SK-N-SH treated with all-trans-retinoic acid at 6 μM for 48 hours (cell line): Measurements from ENCODE around the gene CLHC1.

ENCODE experiments used
- CREB5 ChIP-seq: fragments of 250-450 bp; sonication (Bioruptor Pico); IDR thresholded peaks from 2 replicates; pipeline ENCODE4 v1.5.1; 2020; ENCODE audit warnings: low read depth, mild to moderate bottlenecking, moderate library complexity
- GLIS3 ChIP-seq: fragments of 250-450 bp; sonication (Bioruptor Pico); IDR thresholded peaks from 2 replicates; pipeline ENCODE4 v1.5.0; 2020; ENCODE audit warnings: mild to moderate bottlenecking, moderate library complexity
- TCF4 ChIP-seq: fragments of 250-450 bp; sonication (Bioruptor Pico); IDR thresholded peaks from 2 replicates; pipeline ENCODE4 v1.8.0; 2021; ENCODE audit warnings: mild to moderate bottlenecking, moderate library complexity, borderline replicate concordance
- TOX ChIP-seq: fragments of 250-450 bp; sonication (Bioruptor Pico); IDR thresholded peaks from 2 replicates; pipeline ENCODE4 v1.8.0; 2021; ENCODE audit warnings: mild to moderate bottlenecking, moderate library complexity, borderline replicate concordance
- ZFP3 ChIP-seq: fragments of 250-450 bp; sonication (Bioruptor Pico); IDR thresholded peaks from 2 replicates; pipeline ENCODE4 v1.5.0; 2020; ENCODE audit warnings: mild to moderate bottlenecking, moderate library complexity
- ZFP30 ChIP-seq: fragments of 450-650 bp; formaldehyde crosslinking; IDR thresholded peaks from 2 replicates; pipeline ENCODE4 v1.5.0; 2022; ENCODE audit warnings: mild to moderate bottlenecking, moderate library complexity
- ZNF565 ChIP-seq: fragments of 450-650 bp; formaldehyde crosslinking; conservative IDR thresholded peaks from 2 replicates; pipeline ENCODE4 v1.5.0; 2020; ENCODE audit warnings: low read depth, mild to moderate bottlenecking, moderate library complexity
- TF ChIP-seq, protein P1 (sequence below): fragments of 250-450 bp; sonication (Bioruptor Pico); IDR thresholded peaks from 2 replicates; pipeline ENCODE4 v1.5.1; 2021; ENCODE audit warnings: mild to moderate bottlenecking, moderate library complexity
- TF ChIP-seq, protein P2 (sequence below): fragments of 250-450 bp; sonication (Bioruptor Pico); IDR thresholded peaks from 2 replicates; pipeline ENCODE4 v1.8.0; 2020; ENCODE audit warnings: mild to moderate bottlenecking, moderate library complexity, borderline replicate concordance
- TF ChIP-seq, protein P3 (sequence below): fragments of 250-450 bp; sonication (Bioruptor Pico); IDR thresholded peaks from 2 replicates; pipeline ENCODE4 v1.8.0; 2021; ENCODE audit warnings: low read depth, mild to moderate bottlenecking, moderate library complexity, borderline replicate concordance

GRCh38 chr2:55242617-55243016 lies 10.5 kb upstream of the CLHC1 start:
- TF ChIP-seq ZFP3 (CRISPR knock-in tag) (no peak), CREB5 (CRISPR knock-in tag) (no peak), GLIS3 (CRISPR knock-in tag) (no peak), TCF4 (CRISPR knock-in tag) (no peak), ZNF565 (CRISPR knock-in tag) (no peak), ZFP30 (CRISPR knock-in tag) (no peak), TOX (CRISPR knock-in tag) (no peak)
- TF ChIP-seq, protein P1, sequence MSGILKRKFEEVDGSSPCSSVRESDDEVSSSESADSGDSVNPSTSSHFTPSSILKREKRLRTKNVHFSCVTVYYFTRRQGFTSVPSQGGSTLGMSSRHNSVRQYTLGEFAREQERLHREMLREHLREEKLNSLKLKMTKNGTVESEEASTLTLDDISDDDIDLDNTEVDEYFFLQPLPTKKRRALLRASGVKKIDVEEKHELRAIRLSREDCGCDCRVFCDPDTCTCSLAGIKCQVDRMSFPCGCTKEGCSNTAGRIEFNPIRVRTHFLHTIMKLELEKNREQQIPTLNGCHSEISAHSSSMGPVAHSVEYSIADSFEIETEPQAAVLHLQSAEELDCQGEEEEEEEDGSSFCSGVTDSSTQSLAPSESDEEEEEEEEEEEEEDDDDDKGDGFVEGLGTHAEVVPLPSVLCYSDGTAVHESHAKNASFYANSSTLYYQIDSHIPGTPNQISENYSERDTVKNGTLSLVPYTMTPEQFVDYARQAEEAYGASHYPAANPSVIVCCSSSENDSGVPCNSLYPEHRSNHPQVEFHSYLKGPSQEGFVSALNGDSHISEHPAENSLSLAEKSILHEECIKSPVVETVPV (CRISPR knock-in tag): no peak
- TF ChIP-seq, protein P2, sequence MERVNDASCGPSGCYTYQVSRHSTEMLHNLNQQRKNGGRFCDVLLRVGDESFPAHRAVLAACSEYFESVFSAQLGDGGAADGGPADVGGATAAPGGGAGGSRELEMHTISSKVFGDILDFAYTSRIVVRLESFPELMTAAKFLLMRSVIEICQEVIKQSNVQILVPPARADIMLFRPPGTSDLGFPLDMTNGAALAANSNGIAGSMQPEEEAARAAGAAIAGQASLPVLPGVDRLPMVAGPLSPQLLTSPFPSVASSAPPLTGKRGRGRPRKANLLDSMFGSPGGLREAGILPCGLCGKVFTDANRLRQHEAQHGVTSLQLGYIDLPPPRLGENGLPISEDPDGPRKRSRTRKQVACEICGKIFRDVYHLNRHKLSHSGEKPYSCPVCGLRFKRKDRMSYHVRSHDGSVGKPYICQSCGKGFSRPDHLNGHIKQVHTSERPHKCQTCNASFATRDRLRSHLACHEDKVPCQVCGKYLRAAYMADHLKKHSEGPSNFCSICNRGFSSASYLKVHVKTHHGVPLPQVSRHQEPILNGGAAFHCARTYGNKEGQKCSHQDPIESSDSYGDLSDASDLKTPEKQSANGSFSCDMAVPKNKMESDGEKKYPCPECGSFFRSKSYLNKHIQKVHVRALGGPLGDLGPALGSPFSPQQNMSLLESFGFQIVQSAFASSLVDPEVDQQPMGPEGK (CRISPR knock-in tag): no peak
- TF ChIP-seq, protein P3, sequence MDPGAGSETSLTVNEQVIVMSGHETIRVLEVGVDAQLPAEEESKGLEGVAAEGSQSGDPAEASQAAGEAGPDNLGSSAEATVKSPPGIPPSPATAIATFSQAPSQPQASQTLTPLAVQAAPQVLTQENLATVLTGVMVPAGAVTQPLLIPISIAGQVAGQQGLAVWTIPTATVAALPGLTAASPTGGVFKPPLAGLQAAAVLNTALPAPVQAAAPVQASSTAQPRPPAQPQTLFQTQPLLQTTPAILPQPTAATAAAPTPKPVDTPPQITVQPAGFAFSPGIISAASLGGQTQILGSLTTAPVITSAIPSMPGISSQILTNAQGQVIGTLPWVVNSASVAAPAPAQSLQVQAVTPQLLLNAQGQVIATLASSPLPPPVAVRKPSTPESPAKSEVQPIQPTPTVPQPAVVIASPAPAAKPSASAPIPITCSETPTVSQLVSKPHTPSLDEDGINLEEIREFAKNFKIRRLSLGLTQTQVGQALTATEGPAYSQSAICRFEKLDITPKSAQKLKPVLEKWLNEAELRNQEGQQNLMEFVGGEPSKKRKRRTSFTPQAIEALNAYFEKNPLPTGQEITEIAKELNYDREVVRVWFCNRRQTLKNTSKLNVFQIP (CRISPR knock-in tag): no peak
